GM19395 (cell line): ENCODE data around the gene SIK1.
"Not testable (repeated sequence)": the region's sequence is repeated elsewhere in the genome, so short reads cannot be mapped to it uniquely, and the experiment has no call there.

Experiments used
- ATAC-seq: cut with Tn5 transposase; IDR thresholded peaks from one replicate; pipeline ENCODE4 v1.9.1; 2021; ENCODE audit warnings: mild to moderate bottlenecking, moderate library complexity; ENCODE audit not compliant: unreplicated experiment

Gene SIK1

DNA sequence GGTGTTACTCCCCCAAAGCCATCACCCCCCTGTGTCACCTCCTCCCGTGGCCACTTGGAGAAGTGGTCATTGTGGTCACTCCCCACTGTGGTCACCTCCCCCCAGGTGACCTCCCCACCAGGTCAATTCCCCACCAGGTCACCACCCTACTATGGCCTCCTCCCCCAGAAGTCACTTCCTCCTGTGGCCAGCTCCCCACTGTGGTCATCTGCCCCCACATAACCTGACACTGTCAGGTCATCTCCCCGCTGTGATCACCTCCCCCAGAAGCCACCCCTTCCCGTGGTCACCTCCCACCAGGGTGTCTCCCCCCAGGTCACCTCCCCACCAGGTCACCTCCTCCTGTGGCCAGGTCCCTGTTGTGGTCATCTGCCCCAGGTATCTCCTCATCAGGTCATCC, 28.9 kb downstream of the SIK1 start:
- not testable (repeated sequence) for ATAC-seq

DNA sequence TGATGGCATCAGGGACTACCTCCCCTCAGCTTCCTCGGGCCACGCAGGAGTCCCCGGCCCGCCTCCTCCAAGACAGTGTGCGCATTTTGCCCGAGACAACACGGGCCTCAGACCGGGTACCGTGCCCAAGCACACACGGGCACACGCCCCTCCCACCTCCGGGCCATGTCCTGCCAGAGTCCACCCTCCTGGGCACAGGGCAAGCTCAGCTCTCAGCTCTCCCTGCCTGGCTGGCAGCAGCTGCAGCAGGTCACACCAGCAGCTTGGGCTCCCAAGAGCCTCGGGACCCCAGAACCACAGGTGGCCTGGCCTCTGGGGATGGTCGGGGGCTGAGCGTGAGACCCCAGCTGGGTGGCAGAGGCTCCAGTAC, 29.5 kb downstream of the SIK1 start:
- ATAC-seq, result not testable (repeated sequence)

DNA sequence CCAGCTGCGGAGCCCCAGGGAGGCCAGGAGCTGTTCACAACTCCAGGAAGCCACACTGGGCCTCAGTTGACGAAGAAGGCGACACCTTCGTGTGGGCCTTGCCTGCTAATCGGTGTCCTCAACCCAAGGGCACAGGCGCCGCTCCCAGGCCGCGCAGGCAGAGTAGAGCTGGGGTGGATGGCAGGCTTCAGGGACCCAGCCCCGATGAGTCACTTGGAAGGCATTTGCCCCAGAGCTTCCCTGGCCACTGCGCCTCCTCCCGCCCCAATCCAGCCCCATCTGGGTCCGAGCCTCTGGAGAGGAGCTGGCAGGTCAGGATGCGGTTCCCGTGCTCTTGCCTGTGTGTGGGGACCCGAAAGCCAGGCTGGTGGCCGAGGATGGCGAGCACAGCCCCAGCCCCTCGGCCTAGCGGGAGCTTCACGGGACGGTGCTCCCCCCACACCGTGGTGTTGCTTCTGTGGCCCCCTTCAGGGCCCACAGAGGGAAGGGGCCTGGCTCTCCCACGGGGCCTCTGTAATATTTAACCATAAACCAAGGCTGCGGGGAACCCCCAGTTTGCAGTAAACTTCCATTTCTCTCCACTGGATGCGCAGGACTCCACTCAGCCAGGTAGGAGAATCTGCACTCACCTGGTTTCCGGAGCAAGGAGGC, 30.0 kb downstream of the SIK1 start:
- ATAC-seq, result not testable (repeated sequence)

DNA sequence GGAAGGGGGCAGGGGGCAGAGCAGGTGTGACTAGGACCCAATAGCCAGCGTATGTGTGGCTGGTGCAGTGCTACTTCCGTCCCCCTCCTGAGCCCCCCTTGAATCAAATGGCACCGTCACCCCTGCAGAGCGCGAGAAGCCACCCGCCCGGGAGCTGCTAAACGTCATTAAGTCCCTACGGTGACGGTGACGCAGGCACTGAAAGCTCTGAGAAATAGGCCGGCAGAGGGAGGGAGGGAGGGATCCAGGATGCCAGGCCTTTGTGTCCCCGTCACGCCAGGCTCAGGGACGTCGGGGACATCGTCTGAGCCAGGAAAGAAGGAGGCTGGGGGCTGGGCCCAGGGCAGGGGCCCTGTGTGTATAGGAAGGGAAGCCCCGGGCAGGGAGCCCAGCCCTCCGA, 43.6 kb downstream of the SIK1 start:
- not testable (repeated sequence) for ATAC-seq

DNA sequence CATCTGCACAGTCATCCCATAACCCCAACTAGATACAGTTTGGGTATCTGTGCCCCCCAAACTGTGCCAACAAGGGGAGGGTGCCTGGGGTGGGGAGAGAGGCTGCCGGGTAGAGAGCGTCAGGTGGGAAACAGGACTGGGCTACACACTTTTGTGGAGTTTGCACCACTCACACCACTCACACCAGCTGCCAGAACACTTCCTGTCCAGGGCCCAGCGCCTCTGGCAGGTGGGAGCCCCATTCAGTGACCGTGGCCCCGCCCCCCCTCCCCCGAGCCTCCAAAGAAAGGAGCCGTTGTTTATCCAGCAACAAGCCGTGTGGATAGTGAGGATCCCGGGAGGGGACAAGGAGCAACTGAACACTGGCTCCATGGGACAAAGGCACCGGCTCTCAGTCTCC, 44.0 kb downstream of the SIK1 start:
- not testable (repeated sequence) for ATAC-seq

DNA sequence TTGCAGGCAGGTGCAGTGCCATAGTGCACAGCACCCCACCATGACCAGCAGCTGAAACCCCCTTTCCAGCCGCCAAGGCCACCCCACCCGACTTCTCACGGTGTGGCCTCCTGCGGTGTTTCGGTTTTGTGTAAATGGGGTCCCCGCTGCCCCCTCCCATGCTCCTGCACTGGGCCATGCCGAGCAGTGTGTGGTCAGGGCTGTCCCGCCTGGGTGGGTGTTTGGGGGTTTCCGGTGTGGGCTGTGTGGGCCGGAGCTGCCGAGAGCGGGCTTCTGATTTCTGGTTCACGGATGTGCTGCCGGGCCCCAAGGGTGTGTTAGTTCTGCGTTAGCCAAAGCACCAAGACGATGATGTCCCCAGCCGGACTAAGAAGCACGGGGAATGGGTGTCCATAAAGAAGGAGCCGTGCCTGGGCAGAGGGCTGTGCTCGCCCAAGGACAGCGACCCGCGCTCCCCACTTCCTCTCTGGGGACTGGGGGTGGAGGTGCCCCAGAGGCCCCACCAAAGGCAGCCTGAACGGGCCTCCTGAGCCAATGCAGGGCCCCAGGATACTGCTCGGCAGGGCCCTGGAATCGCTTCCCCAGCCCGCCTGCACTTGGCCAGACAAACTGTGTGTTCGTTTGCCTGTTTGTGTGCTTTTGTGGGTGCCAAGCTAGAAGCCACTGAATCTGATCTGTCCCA, 45.9 kb downstream of the SIK1 start:
- ATAC-seq, result peak; percentile 46

DNA sequence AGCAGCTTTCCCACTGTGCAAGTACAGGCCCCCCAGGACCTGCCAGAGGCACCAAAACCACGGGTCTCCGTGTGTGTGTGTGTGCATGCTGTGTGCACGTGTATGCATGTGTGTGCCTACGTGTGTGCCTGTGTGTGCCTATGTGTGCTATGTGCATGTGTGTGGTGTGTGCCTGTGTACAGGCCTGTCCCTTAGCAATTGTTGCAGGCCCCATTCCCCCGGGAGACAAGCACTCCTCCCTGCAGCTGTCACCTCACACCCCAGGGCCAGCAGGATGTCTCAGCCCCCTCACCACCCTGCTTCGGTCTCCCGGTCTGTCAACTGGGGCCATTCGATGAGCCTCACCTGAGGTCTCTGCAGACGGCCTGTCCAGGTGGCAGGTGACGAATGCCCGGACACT, 46.6 kb downstream of the SIK1 start:
- ATAC-seq, result not testable (repeated sequence)

DNA sequence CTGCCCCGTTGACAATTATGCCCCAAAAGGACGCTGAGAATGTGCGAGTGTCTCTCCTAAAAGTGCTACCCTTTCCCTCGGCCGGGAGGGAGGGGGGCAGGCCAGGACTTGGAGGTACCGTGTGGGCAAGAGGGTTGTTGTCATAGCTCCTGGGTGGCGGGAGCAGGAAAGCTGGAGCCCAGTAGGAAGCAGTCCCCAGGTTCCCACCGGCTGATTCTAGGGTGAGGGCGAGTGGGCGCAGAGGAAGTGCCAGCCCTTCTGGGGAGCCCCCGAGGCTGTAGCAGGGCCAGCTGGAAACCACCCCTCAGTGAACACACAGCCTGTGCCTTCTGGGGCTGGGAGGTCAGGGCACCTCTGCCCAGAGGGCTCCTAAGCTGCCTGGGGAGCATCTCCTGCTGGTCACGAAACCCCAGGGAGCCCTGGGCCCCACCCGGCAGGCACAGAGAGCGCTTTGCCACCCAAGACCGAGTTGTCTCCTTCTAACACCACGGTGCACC, 47.3 kb downstream of the SIK1 start:
- not testable (repeated sequence) for ATAC-seq

DNA sequence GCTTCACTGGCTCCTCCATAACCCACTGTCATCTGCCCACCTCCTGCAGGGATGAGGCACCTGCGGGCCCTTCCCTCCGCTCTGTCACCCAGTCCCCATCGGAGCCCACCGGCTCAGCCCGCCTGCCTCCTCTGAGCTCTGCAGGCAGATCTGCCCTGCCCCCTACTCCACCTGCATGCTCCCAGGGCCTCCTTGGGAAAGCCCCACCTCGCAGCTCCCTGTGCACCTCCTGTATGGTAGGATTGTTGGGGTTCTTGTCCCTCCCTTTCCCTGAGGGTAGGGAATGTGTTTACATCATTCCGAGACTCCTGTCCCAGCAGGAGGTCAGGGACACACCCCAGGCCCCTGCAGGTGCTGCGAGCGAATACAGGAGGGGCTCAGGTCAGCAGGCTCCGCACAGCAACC, 50.5 kb downstream of the SIK1 start:
- ATAC-seq, result no peak

DNA sequence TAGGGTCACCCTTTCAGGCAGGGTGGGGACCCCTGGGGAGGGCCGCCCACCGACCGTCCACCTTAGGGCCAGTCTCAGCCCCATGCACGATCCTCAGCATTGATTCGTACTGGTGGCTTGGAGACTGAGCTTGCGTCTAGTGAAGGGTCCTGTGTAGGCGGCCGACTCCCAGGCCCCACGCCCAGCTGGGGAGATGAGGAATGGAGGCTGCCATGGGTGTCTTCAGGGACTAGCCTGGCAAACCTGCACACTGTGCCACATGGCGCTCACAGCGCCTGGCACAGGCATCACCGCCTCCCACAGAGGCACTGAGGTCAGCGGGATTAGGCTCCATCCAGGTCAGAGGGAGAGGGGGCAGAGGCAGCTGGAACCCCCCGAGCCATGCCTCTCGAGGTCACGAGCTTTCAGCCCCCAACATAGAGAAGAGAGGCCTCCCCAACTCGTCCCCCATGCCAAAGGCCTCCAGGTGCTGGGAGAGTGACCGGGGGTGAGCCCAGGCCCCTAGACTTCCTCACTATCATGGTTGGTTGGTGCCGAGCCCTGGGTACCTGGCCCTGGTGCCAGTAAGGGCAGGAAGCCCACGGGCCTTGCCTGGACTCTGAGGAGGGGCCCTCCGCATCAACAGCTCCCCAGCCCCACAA, 51.0 kb downstream of the SIK1 start:
- no peak for ATAC-seq

DNA sequence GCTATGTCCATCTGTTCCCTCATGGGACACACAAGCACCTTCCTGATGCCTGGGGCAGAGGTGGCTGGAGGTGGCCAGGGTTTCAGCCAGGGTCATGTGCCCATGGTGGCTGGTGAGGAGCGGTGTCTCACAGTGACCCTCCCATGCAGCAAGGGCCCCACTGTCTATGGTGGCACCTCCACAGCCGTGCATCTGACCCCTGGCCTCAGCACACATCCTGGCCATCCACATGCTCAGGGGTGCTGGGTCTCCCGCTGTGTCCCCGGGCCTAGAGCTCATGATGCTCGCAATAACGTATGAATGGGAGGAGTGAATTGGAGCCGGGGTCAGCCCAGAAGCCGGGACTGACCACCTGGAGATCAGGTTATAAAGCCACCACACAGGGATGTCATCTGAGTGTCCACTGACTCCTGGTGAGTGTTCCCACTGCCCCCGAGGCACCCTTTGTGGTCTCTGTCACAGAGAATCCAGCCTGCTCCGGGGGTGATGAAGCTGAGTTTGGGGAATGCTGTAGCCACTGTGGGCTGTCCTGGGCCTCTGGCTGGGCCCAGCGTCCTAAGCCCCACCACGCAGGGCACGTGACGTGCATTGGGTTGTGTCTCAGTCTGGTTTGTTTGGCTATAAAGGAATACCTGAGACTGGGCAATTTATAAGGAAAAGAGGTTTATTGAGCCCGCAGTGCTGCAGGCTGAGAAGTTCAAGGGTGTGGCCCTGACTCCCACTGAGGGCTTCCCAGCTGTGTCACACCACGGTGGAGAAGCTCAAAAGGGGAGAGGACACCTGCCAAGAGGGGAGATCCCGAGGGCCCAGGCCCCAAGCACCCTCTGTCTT, 51.7 kb downstream of the SIK1 start:
- ATAC-seq, result no peak

DNA sequence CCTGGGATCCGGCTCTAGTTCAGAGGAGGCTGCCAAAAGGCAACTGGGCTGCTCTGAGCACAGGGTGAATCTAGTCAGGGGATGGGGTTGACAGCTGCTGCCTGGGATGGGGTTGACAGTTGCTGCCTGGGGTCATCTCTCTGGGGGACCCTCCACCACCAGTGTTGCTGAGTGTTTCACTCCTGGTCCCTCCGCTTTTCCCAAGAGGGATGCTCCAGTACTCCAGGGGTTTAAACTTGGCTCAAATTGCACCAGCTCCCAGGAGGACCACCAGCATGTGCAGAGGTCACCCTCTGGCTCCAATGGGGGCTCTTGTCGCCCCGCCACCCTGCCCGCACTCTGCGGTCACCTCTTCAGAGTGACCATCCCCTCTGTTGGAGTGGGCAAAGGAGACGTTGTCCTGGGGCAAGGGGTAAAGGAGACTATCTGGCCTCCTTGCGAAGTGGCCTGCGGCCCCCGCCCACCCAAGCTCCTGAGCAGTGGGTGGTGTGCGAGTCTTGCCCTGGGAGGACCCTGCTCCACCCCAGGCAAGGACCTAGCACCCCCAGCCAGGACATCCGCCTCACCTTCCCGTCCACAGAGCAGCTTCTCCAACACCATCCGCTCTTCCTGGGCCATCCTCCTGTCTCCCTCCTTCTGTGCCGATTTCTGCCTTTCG, 52.6 kb downstream of the SIK1 start:
- ATAC-seq, result no peak

DNA sequence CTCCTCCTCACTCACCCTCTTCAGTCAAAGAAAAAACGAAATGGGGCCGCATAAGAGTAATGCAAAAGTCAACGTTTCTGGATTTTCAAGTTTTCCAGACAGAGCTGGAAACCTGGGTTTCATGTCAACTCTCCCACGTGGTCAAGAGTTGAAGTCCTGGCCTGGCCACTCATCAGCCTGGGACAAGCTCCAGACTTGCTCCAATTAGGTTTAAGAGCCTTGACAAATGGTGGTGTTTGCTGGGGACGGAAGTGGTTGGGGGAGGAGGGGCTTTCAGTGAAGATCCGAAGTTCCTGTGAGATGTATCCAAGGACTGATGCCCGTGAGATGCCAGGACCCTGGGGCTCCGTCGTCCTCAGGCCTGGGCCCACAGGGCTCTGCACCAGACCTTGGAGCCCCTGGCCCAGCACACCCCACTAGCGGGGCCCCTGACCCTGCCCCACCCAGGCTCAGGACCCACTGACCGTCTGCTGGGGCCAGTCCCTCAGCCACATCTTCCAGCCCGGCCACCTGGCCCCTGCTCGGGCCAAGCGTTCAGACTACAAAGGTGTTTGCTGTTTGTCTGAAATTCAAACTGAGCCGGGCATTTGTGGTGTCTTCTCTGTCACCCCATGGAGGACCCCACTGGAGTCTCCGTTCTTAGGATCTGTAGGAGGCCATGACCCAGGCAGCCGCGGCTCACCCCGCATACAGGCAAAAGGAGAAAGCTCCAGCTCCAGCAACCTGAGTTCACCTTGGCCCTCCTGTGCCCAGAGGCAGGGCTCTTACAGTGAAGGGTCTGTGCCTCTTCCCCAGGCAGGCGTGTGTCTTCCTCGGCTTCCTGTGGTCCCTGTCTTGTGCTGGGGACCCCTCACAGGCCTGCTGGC, 53.3 kb downstream of the SIK1 start:
- no peak for ATAC-seq

DNA sequence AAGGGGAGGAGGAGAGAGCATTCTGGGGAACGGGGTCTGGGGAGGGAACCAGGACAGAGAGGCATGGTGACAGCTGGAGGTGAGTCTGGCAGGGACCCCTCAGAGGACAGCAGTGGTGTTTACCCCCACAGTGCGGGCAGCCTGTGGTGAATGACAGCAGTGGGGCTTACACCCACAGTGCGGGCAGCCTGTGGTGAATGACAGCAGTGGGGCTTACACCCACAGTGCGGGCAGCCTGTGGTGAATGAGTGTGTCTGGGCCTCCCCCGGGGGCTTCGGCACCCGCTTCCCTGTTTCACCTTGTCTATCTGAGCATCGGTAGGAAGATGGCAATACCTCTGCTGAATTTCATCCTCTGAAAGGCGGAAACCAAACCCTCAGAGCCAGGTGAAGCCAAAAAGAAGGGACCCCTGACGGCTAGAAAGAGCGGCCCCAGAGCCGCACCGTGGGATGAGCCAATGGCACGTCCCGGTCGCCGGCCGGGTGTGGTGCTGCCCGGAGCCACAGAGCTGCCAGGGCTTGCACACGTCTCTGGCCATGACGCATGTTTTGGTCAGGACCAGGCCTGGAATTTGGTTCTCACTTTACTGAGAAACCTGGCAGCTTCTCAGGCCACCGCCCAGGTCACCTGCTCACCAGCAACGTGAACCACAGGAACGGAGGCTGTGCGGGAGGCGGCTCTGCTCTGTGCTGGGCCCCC, 54.1 kb downstream of the SIK1 start:
- ATAC-seq, result no peak

DNA sequence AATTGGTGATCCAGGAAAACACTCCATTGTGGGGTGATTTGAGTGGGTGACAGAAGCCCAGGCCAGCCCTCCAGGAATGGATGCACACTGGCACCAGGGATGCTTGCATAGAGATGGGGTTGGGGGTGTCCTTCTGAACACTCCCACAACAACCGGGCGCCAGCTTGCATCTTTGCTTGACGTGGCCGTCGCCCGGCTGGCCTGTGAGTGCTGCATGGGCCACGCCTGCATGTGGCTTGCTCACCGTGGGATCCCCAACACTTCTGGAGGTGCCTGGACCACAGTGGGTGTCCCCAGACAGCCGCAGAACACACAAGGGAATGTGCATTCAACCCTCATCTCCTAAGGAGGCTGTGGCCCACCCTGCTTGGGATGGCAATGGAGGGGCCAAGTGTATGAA, 55.1 kb downstream of the SIK1 start:
- ATAC-seq, result no peak

DNA sequence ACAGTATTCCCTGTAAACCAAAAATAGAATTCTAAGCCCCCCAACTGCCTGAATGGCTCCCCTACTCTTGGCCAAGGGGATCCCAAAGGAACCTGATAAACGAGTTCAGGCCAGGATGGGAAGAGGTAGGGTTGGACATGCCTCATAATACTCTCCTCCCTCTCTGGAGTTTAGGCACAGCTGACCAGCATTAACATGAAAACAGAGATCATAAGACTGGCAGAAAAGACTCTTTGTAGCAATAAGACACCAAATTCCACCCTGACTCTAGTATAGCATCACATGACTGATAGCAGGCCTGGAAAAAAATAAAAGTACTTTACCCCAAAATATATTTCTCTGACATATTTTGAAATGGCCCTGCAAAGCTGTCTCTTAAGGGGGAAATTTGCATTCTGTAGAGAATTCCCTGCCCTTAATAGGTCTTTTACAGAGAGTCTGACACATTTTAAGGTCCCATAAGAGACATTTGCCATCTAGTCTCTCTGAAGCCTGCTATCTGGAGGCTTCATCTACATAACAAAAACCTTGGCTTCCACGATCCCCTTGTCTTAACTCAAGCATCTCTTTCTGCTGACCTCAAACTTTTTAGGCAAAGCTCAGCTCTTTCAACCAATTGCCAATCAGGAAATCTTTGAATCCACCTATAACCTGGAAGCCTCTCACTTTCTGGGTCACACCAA, 55.9 kb downstream of the SIK1 start:
- ATAC-seq, result no peak

DNA sequence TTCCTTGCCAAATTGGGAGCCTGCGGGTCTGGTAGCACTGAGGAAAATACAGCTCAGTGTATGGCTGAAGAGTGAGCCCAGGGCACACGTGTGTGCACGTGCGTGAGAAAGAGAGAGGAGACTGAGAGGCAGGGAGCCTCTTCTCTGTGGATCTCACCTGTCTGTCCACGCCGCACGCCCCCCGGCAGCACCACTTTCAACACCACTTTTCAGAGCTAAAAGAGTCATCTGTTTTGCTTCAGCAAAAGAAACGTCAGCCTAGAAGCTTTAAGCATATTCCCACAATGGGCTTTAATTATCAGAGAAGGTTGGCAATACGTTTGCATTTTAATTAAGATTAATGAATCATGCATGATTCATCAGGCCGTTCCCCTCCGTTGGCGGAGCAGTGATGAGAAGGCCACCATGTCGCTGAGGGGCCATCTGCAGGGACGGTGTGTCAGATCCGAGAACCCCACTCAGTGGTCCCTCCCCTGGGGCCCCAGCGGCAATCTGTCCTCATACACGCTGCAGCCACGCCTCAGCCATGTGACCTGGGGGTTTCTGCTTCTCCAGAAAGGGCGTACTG, 56.8 kb downstream of the SIK1 start:
- ATAC-seq, result no peak

DNA sequence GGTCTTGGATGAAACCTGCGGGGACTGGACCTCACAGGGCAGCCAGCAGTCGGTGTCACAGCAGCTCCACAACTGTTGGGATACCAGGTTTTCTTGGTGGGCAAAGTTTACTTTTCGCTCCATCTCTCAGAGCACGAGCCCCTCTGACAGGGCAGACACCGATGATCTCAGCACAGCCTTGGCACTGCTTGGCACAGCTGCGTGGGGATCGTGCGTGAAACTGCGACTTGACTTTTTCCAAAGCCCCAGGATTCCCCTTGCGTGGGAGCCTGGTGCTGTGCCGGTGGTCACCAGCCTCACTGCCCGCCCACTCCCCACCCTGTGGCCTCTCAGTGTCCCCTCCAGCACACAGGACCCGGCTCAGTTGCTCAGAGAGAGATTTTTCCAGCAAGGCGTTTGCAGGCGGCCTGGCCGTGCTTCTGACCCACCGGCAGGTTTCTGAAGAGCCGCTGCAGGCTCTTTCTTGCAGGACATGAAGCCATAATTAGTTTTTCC, 57.3 kb downstream of the SIK1 start:
- no peak for ATAC-seq
